NCI-H146 (cell line): ENCODE measurements around the gene GTPBP2.
"Not testable (repeated sequence)": the region's sequence is repeated elsewhere in the genome, so short reads cannot be mapped to it uniquely, and the experiment has no call there.

ENCODE experiments used
- DNase-seq: peaks from one replicate; lab custom pipeline; 2025; lab: John Stamatoyannopoulos, UW

The GTPBP2 gene

GRCh38 chr6:43623880-43624785 is 4.9 kb downstream of the GTPBP2 start:
- DNase-seq: no peak

DNA sequence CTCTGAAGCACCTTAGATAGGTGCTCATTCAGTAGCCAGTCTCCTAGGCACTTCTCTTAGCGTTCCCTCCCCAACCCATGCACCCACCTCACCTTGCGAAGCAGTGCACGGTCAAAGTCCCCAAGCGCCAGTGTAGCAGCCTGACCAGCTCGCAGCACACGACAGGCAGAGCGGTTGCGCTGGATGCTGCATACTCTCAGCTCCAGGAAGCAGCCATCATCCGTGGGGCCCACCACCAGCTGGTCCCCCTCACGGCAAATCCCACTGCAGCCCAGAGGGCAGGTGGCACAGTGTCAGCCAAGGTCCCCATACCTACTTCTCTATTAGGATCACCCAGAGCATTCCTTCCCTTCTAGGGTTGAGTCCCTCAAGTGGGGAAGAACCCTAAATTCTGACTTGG is 6.5 kb downstream of the GTPBP2 start:
- no peak for DNase-seq

- DNase-seq: no peak
These were observed 7.3 kb downstream of the GTPBP2 start for GRCh38 chr6:43621836-43622180.

DNA sequence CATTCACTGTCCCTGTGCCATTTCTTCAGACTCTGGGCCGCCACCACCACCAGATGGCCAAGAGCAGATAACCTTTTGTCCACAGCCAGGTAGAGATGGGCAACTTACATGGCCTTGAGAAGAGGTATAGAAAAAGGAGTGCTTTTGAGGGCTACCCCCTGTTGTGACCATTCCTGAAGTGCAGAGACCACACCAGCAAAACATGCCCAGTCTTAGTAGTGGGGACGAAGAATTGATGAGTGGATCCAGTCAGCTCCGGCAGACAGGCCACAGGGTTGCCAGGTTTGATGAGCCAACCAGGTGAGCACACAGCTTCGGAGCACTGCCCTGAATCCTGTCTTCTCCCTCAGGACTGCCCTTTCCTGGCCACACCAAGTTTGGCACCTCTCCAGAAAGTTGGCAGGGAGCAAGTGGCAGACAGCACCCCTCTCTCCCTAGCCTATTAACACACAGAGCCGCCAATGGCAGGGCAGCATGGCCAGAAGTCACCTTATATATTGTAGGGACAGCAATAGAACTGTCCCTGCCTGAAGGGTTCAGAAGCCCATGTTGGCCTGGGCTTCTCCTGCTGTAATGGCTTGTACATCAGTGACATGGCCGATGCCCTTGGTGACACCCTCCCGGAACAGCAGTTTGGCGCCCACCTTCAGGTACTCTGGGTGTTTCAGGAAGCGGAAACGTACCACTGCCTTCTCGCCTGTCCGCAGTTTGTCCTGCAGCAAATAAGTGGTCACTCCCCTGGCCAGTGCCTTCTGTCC is 7.8 kb downstream of the GTPBP2 start:
- DNase-seq: no peak

GRCh38 chr6:43616725-43617472 is 12.2 kb downstream of the GTPBP2 start:
- DNase-seq: no peak

- no peak for DNase-seq
These were observed 14.7 kb downstream of the GTPBP2 start for GRCh38 chr6:43614396-43614730.

GRCh38 chr6:43613721-43614395 is 15.2 kb downstream of the GTPBP2 start:
- no peak for DNase-seq

- no peak for DNase-seq
These were observed 18.6 kb downstream of the GTPBP2 start for GRCh38 chr6:43610431-43610830.

- no peak for DNase-seq
These were observed 19.7 kb downstream of the GTPBP2 start for GRCh38 chr6:43609402-43609801.

DNA sequence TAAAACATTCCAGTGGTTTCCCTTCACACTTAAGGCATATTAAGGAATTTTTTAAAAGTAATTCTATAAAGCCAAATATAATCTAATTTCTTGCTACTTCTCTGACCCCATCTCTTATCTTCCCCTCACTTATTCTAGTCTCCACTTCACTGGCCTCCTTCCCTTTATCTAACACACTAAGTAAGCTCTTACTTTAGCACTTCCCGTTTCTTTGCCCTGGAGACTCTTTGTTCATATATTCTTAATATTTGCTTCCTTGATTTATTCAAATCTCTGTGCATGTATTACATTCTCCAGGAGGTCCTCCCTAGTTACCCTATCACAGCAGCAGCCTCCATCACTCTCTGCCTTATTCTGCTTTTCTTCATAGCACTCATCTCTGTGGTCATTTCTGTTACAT is 20.3 kb downstream of the GTPBP2 start:
- DNase-seq: no peak

DNA sequence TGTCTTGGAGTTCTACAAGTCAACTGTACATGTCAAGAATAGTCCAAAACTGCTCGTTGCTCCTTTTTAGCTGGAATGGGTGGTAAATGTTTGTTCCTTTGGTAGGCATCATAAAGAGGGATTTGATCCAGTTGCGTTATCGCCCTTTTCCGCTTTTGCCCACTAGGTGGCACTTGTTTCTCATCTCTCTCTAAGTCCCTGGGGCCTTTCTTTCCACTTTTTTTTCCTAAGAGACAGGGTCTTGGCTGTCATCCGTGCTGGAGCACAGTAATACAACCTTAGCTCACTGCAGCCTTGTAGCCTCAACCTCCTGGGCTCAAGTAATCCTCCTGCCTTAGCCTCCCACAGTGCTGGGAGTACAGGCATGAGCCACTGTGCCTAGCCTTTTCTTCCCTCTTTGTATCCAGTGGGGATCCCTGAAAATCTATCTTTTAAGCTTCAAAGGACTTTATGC is 20.7 kb downstream of the GTPBP2 start:
- peak; percentile 86 for DNase-seq

DNA sequence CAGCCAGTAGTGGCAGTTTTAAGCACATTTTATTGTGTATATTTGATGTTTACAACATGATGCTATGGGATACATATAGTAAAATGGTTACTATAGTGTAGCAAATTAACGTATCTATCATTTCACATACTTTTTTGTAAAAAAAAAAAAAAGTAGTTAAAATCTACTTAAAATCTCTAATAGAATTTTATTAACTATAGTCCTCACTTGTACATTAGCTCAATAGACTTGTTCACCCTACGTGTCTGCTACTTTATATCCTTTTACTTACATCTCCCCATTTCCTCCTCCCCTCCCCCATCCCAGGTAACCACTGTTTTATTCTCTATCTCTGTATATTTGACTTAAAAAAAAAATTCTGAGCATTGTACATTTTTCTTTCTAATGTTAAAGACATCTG is 23.0 kb downstream of the GTPBP2 start:
- no peak for DNase-seq

- DNase-seq: no peak
These were observed 24.9 kb downstream of the GTPBP2 start for GRCh38 chr6:43604174-43604573.

DNA sequence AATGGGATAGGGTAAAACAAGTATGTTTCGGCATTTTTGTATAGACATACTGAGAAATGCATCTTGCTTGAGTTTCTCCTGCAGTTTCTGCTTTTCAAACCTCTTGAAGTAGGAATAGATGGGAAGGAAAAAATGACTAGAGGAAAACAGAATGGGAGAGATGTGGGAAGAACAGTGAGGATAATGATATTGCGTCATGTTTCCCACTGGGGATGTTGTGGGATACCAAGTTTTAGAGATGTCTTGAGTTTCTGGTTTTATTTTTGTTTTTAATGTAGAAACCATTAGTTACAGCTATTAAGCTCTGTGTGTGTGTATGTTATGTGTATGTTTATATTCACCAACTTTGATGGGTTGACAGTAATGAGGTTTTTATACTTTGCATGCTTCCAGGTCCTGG is 28.5 kb downstream of the GTPBP2 start:
- DNase-seq: no peak

DNA sequence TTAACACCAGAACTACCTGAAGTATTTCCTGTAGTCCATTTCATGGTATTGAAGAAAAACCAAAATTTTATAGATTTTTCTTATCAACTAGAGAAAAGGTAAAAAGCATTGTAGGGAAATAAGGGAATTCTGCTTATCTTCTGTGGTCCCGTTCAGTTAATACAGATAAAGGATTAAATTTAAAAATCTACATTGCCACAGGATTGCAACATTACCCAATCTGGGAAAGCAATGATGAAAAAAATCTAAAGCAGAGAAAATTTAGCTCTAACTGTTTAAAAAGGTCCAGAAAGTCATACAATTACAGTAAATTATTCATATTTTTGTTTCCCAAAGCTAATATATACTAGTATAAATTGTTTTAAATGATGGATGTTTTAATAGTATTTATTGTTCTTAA is 35.1 kb downstream of the GTPBP2 start:
- DNase-seq: no peak

- not testable (repeated sequence) for DNase-seq
These were observed 39.5 kb downstream of the GTPBP2 start for GRCh38 chr6:43589564-43589963.

GRCh38 chr6:43588194-43588593 is 40.9 kb downstream of the GTPBP2 start:
- no peak for DNase-seq

DNA sequence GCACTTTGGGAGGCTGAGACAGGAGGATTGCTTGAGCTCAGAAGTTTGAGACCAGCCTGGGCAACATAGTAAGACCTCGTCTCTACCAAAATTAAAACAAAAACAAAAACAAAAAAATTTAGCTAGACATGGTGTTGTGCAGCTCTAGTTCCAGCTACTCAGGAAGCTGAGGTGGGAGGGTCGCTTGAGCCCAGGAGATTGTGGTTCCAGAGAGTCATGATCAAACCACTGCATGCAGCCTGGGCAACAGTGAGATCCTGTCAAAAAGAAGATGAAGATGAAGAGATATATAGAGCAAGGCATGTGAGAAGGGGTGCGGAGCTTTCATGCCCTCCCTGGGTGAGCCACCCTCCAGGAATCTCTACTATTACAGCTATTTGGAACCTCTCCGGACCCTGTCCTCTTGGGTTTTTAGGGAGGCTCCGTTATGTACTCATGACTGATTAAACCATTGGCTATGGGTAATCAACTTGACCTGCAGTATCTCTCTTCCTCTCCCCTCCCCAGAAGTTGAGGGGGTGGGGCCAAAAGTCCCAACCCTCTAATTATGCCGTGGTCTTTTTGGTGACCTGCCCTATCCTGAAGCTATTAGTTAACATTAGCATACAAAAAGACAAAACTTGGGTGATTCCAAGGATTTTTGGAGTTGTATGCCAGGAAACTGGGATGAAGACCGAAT is 44.0 kb downstream of the GTPBP2 start:
- DNase-seq: no peak

GRCh38 chr6:43582911-43583310 is 46.2 kb downstream of the GTPBP2 start:
- no peak for DNase-seq

DNA sequence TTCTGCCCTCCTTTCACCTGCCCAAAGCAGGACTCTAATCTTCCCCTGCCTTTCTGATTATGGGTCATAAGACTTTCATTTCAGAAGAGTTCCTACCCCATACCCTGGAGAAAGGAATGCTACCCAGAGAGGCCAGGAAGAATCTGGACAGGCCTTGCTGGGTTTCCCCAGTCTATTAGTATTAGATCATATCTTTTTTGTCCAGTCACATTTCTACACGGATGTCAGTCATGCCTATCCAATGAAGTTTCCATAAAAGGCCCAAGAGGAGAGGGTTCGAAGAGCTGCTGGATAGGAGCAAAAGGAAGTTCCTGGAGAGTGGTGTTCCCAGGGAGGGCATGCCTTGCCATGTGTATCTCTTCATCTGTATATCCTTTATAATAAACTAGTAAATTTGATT is 49.9 kb downstream of the GTPBP2 start:
- DNase-seq: no peak

GRCh38 chr6:43578748-43579147 is 50.3 kb downstream of the GTPBP2 start:
- no peak for DNase-seq
